ENCODE data around the gene CLASP2. TPM values are rescaled to one million over a fixed set of nuclear protein-coding genes. Genes with fewer than 3 reads are reported as not detected.
"Not testable (repeated sequence)": the region's sequence is repeated elsewhere in the genome, so short reads cannot be mapped to it uniquely, and the experiment has no call there.

CLASP2 gene
- total RNA-seq, 1 experiment from 2014 or later: 157 TPM

DNA sequence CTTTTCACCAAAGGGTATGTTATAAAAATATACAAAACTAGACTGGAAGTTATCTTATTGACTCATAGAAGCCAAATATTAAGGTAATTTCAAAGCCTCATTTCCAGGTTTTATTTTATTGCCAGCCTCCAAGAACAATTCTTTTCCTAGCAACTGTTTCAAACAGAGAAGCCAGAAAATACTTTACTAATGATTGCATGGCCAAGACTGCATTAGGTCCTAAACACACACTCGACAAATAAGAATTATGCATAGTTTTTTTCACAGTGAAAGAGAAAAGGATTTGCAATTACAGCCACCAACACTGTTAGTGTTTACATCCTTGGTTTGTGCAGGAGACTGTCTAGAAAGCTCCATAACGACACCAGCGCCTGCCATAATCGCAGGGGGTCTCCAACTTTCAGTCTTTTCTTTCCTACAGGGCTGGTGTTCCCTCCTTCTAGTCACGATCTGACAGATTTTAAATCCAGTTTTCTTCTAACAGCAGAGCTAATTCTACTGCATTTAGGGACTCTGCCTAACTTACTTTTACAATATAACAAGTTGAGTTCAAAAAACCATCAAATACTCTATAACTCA, 58.1 kb downstream of the CLASP2 start:
- peak overlapping the region; percentile 62 for H3K9ac ChIP-seq (ENCODE audit: low read length)
- H3K9me3 ChIP-seq (ENCODE audit: low read length): no peaks in the 10 kb centered on the region
- peaks cover 65% of the 10 kb centered on the region for H3K4me1 ChIP-seq (ENCODE audit: low read length)
- H3K79me2 ChIP-seq (ENCODE audit: low read length): peaks cover 92% of the 10 kb centered on the region
- peak overlapping the region; percentile 74 for H3K4me2 ChIP-seq (ENCODE audit: low read depth, low read length, poor library complexity, severe bottlenecking)
- no peaks in the 10 kb centered on the region for H3K9me2 ChIP-seq (replicated peaks; ENCODE audit: insufficient read depth, low read length)
- no peaks in the 10 kb centered on the region for H3K27me3 ChIP-seq (ENCODE audit: low read length)
- peak overlapping the region; percentile 87 for H3K27ac ChIP-seq (ENCODE audit: low read length)
- 0 out of 2 replicates have a peak, but pooled peaks cover 3% of the 10 kb centered on the region for H3K36me3 ChIP-seq (ENCODE audit: insufficient read depth, low read length)
- DNase-seq: no peak
- no peak overlapping the region for H2AFZ ChIP-seq (ENCODE audit: low read length)
- H4K20me1 ChIP-seq (ENCODE audit: insufficient read depth, low read depth, low read length): no peaks in the 10 kb centered on the region
- H3K4me3 ChIP-seq (ENCODE audit: low read length): peak overlapping the region; percentile 64

DNA sequence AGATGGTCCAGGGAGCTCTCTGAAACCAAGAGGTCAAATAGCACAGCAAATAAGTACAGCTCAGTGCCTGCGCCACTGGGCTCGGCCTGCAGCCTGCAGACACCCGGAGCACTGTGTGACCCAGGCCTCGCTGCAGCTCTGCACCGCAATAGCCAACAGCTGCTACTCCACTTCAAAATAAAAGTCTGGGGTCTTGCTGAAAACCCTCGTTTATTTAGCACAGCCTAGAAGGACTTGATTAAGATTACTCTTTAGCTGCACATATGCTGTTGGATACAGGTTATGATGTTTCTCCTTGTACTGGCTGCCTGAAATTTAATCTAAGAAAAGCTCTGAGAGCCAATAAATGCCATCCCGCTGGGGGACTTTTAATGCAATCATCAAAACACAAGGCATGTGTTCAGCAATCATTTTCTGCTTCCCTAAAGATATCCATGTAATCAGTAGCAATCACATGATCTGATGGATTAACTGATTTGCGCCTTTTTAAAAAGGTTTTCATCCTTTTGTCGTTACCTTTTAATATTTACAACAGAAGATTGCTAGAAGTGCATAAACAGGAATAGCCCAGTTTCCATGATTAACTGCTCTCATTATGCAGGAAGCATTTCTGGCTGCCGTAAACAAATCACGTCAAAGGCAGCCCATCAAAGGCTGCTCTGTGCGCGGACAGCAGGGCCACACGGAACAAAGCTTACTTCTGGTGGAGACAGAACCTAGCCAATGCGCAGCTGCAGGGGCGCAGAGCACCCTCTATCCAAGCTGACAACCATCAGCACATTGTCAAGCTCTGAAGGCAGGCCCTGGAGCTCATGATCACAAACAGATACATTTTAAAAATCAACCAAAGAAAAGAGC, 58.8 kb downstream of the CLASP2 start:
- Histone ChIP-seq H3K9me3 (ENCODE audit: low read length) (no peaks in the 10 kb centered on the region), H3K79me2 (ENCODE audit: low read length) (peaks cover 93% of the 10 kb centered on the region), H3K4me1 (ENCODE audit: low read length) (peaks cover 58% of the 10 kb centered on the region), H4K20me1 (ENCODE audit: insufficient read depth, low read depth, low read length) (no peaks in the 10 kb centered on the region), H3K36me3 (ENCODE audit: insufficient read depth, low read length) (0 out of 2 replicates have a peak, but pooled peaks cover 3% of the 10 kb centered on the region), H3K4me2 (ENCODE audit: low read depth, low read length, poor library complexity, severe bottlenecking) (peak overlapping the region; percentile 74), H3K27me3 (ENCODE audit: low read length) (no peaks in the 10 kb centered on the region), H3K4me3 (ENCODE audit: low read length) (peak overlapping the region; percentile 64), H3K9ac (ENCODE audit: low read length) (peak overlapping the region; percentile 62), H2AFZ (ENCODE audit: low read length) (0 out of 2 replicates have a peak overlapping the region, but pooled peaks have one; percentile 4), H3K27ac (ENCODE audit: low read length) (peak overlapping the region; percentile 87), H3K9me2 (replicated peaks; ENCODE audit: insufficient read depth, low read length) (no peaks in the 10 kb centered on the region)
- peak; percentile 91 for DNase-seq

DNA sequence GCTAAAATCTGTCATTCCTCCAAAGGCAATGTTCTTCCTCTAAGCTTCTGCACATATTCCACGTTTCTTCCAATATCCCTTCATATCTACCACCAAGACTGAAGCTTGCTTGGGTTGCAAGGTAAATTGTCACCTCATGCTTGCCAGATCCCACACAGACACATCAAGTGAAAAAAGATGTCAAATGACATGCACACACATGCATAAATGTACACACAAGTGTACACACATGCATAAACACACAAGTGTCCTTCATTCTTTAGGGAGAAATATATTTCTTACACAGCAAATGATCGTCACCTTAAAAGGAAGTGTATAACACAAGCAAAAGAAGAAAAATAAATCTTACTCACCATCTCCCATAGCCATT, 59.4 kb downstream of the CLASP2 start:
- H3K79me2 ChIP-seq (ENCODE audit: low read length): peaks cover 97% of the 10 kb centered on the region
- no peak overlapping the region for H2AFZ ChIP-seq (ENCODE audit: low read length)
- peaks cover 55% of the 10 kb centered on the region for H3K4me1 ChIP-seq (ENCODE audit: low read length)
- peak overlapping the region; percentile 64 for H3K4me3 ChIP-seq (ENCODE audit: low read length)
- peak overlapping the region; percentile 62 for H3K9ac ChIP-seq (ENCODE audit: low read length)
- peak overlapping the region; percentile 74 for H3K4me2 ChIP-seq (ENCODE audit: low read depth, low read length, poor library complexity, severe bottlenecking)
- 0 out of 2 replicates have a peak, but pooled peaks cover 3% of the 10 kb centered on the region for H3K36me3 ChIP-seq (ENCODE audit: insufficient read depth, low read length)
- no peaks in the 10 kb centered on the region for H3K9me2 ChIP-seq (replicated peaks; ENCODE audit: insufficient read depth, low read length)
- no peak for DNase-seq
- no peaks in the 10 kb centered on the region for H4K20me1 ChIP-seq (ENCODE audit: insufficient read depth, low read depth, low read length)
- peak overlapping the region; percentile 87 for H3K27ac ChIP-seq (ENCODE audit: low read length)
- no peaks in the 10 kb centered on the region for H3K27me3 ChIP-seq (ENCODE audit: low read length)
- H3K9me3 ChIP-seq (ENCODE audit: low read length): no peaks in the 10 kb centered on the region

DNA sequence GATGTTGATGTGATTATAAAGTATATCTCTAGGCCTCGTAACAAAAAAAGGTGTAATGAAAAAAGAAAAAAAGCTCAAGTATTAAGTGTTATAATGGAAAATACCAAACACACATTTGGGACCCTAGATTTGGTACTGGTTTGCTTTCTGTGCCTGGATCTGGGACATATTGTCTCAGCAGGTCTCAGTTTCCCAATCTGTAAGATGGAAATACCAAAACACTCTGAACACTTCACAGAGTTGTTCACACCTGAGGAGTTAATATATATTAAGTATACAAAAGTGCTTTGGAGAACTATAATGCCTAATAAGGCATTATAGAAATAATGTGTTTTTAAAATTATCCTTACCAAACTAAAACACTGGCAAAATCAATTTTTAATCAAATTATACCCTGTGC, 60.0 kb downstream of the CLASP2 start:
- Histone ChIP-seq H3K27me3 (ENCODE audit: low read length) (no peaks in the 10 kb centered on the region), H3K9me3 (ENCODE audit: low read length) (no peaks in the 10 kb centered on the region), H3K4me1 (ENCODE audit: low read length) (peaks cover 61% of the 10 kb centered on the region), H3K4me2 (ENCODE audit: low read depth, low read length, poor library complexity, severe bottlenecking) (peak overlapping the region; percentile 74), H3K4me3 (ENCODE audit: low read length) (peak overlapping the region; percentile 64), H3K36me3 (ENCODE audit: insufficient read depth, low read length) (0 out of 2 replicates have a peak, but pooled peaks cover 3% of the 10 kb centered on the region), H2AFZ (ENCODE audit: low read length) (no peak overlapping the region), H3K27ac (ENCODE audit: low read length) (peak overlapping the region; percentile 87), H3K9ac (ENCODE audit: low read length) (peak overlapping the region; percentile 62), H3K9me2 (replicated peaks; ENCODE audit: insufficient read depth, low read length) (no peaks in the 10 kb centered on the region), H3K79me2 (ENCODE audit: low read length) (peaks cover 97% of the 10 kb centered on the region), H4K20me1 (ENCODE audit: insufficient read depth, low read depth, low read length) (no peaks in the 10 kb centered on the region)
- no peak for DNase-seq

DNA sequence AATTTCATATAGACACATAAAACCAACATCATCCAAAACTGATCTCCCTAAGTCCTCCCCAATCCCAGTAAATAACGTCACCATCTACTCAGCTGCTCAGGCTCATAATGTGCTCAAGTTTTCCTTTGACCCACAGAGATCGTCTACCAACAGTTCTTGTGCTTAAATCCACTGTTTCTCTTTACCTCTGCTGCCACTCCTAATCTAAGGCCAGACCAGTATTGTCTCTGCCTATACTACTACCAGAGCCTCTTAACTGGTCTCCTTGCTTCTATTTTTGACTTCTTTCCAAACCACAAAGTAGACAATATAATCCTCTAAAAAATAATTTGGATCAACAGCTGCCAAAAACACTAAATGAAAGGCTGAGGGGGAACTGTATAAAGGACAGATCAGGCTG, 65.3 kb downstream of the CLASP2 start:
- no peak for DNase-seq
- H3K27ac ChIP-seq (ENCODE audit: low read length): no peak overlapping the region
- peaks cover 25% of the 10 kb centered on the region for H3K4me1 ChIP-seq (ENCODE audit: low read length)
- no peak overlapping the region for H2AFZ ChIP-seq (ENCODE audit: low read length)
- no peak overlapping the region for H3K9ac ChIP-seq (ENCODE audit: low read length)
- H3K36me3 ChIP-seq (ENCODE audit: insufficient read depth, low read length): no peaks in the 10 kb centered on the region
- H3K9me2 ChIP-seq (replicated peaks; ENCODE audit: insufficient read depth, low read length): no peaks in the 10 kb centered on the region
- no peak overlapping the region for H3K4me2 ChIP-seq (ENCODE audit: low read depth, low read length, poor library complexity, severe bottlenecking)
- peaks cover 98% of the 10 kb centered on the region for H3K79me2 ChIP-seq (ENCODE audit: low read length)
- no peaks in the 10 kb centered on the region for H3K27me3 ChIP-seq (ENCODE audit: low read length)
- H4K20me1 ChIP-seq (ENCODE audit: insufficient read depth, low read depth, low read length): no peaks in the 10 kb centered on the region
- H3K9me3 ChIP-seq (ENCODE audit: low read length): no peaks in the 10 kb centered on the region
- H3K4me3 ChIP-seq (ENCODE audit: low read length): no peak overlapping the region

DNA sequence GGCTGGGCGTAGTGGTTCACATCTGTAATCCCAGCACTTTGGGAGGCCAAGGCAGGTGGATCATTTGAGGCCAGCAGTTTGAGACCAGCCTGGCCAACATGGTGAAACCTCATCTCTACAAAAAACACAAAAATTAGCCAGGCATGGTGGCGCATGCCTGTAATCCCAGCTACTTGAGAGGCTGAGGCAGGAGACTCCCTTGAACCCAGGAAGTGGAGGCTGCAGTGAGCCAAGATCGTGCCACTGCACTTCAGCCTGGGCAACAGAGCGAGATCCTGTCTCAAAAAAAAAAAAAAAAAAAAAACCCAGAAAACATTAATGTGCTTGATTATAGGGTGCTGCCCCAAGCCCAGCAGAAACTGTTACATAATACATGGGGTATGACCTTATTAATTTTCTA, 67.0 kb downstream of the CLASP2 start:
- not testable (repeated sequence) for H3K9ac ChIP-seq (ENCODE audit: low read length); H3K4me3 ChIP-seq (ENCODE audit: low read length)

DNA sequence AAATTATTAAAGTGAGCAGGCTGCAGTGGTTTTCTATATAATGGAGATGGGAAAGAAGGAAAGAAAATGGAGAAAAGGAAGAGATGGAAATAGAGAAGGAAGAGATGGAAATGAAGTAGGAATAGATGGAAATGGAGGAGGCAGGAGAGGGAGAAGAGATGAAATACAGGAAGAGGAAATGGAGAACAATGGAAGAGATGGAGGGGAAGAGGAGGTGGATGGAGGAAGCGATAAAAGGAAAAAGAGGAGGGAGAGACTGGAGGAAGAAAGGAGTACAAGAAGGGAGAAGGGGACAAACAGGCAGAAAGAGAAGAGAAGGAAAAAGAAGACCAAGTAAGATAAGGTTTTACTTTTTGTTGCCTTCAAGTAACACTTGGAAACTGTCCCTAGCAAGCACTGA, 67.6 kb downstream of the CLASP2 start:
- no peak for DNase-seq
- Histone ChIP-seq H3K36me3 (ENCODE audit: insufficient read depth, low read length) (no peaks in the 10 kb centered on the region), H3K9me2 (replicated peaks; ENCODE audit: insufficient read depth, low read length) (no peaks in the 10 kb centered on the region), H4K20me1 (ENCODE audit: insufficient read depth, low read depth, low read length) (no peaks in the 10 kb centered on the region), H2AFZ (ENCODE audit: low read length) (no peak overlapping the region), H3K4me2 (ENCODE audit: low read depth, low read length, poor library complexity, severe bottlenecking) (no peak overlapping the region), H3K9ac (ENCODE audit: low read length) (no peak overlapping the region), H3K79me2 (ENCODE audit: low read length) (peaks cover 95% of the 10 kb centered on the region), H3K4me1 (ENCODE audit: low read length) (peaks cover 34% of the 10 kb centered on the region), H3K27ac (ENCODE audit: low read length) (no peak overlapping the region), H3K9me3 (ENCODE audit: low read length) (no peaks in the 10 kb centered on the region), H3K4me3 (ENCODE audit: low read length) (no peak overlapping the region), H3K27me3 (ENCODE audit: low read length) (no peaks in the 10 kb centered on the region)

More for the DNA sequence above, 67.0 kb downstream of the CLASP2 start:
- not testable (repeated sequence) for H3K27me3 ChIP-seq (ENCODE audit: low read length); H3K36me3 ChIP-seq (ENCODE audit: insufficient read depth, low read length); H2AFZ ChIP-seq (ENCODE audit: low read length); H3K27ac ChIP-seq (ENCODE audit: low read length); DNase-seq; H4K20me1 ChIP-seq (ENCODE audit: insufficient read depth, low read depth, low read length); H3K4me2 ChIP-seq (ENCODE audit: low read depth, low read length, poor library complexity, severe bottlenecking); H3K9me3 ChIP-seq (ENCODE audit: low read length); H3K9me2 ChIP-seq (replicated peaks; ENCODE audit: insufficient read depth, low read length)
- H3K79me2 ChIP-seq (ENCODE audit: low read length): peaks cover 97% of the 10 kb centered on the region
- H3K4me1 ChIP-seq (ENCODE audit: low read length): peaks cover 30% of the 10 kb centered on the region

DNA sequence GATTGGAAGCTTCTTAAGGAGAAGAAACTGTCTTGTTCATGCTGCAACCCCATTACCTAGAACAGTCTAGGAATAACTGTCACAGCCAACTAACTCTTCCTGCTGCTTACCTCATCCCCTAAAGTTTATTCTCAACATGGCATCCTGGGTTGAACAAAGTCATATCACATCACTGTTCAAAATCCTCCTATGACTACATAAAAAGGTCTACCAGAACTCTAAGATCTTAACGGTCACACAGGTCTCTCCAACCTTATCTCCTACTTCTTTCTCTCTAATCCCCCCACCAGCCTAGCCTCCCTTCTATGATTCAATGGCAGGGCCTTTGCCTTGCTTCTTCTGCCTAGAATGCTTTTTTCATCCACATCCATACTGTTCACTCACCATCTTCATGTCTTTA, 69.3 kb downstream of the CLASP2 start:
- H3K27ac ChIP-seq (ENCODE audit: low read length): no peak overlapping the region
- H3K4me3 ChIP-seq (ENCODE audit: low read length): no peak overlapping the region
- no peak overlapping the region for H3K4me2 ChIP-seq (ENCODE audit: low read depth, low read length, poor library complexity, severe bottlenecking)
- H3K9me3 ChIP-seq (ENCODE audit: low read length): no peaks in the 10 kb centered on the region
- no peak overlapping the region for H3K9ac ChIP-seq (ENCODE audit: low read length)
- H3K9me2 ChIP-seq (replicated peaks; ENCODE audit: insufficient read depth, low read length): no peaks in the 10 kb centered on the region
- no peaks in the 10 kb centered on the region for H4K20me1 ChIP-seq (ENCODE audit: insufficient read depth, low read depth, low read length)
- no peak for DNase-seq
- peaks cover 34% of the 10 kb centered on the region for H3K4me1 ChIP-seq (ENCODE audit: low read length)
- no peaks in the 10 kb centered on the region for H3K27me3 ChIP-seq (ENCODE audit: low read length)
- H3K36me3 ChIP-seq (ENCODE audit: insufficient read depth, low read length): peaks cover 4% of the 10 kb centered on the region; the same call in 1 of the 2 replicates
- no peak overlapping the region for H2AFZ ChIP-seq (ENCODE audit: low read length)
- peaks cover 93% of the 10 kb centered on the region for H3K79me2 ChIP-seq (ENCODE audit: low read length)

All from Karpas-422 (cell line).